SU-DHL-6 (cell line): ENCODE measurements around the gene MMRN2.

Experiments used
- H2AFZ ChIP-seq: fragments of 200-600 bp; sonication (generic); 2 replicates; pipeline ENCODE4 v1.6.1; 2014; ENCODE audit warnings: low read depth, mild to moderate bottlenecking, moderate library complexity, mixed read lengths, antibody characterized with exemption, low read length; ENCODE audit not compliant: severe bottlenecking
- H3F3A ChIP-seq: fragments of 200-600 bp; shearing (Covaris generic); 2 replicates; pipeline ENCODE4 v1.6.0; 2016; ENCODE audit warnings: antibody characterized with exemption, mild to moderate bottlenecking; ENCODE audit not compliant: insufficient read depth
- H3K27ac ChIP-seq: fragments of 200-600 bp; sonication (generic); 2 replicates; pipeline ENCODE4 v1.5.1; 2016; ENCODE audit warnings: low read depth, mild to moderate bottlenecking, low read length, moderate library complexity, mixed read lengths
- H3K27me3 ChIP-seq: fragments of 200-600 bp; sonication (generic), shearing (Covaris generic); 2 replicates; pipeline ENCODE4 v1.6.0; 2014; ENCODE audit warnings: mild to moderate bottlenecking, low read length
- H3K36me3 ChIP-seq: fragments of 200-600 bp; sonication (generic); 2 replicates; pipeline ENCODE4 v1.6.1; 2014; ENCODE audit warnings: mild to moderate bottlenecking, low read length, mixed read lengths
- H3K4me2 ChIP-seq: fragments of 300-600, 200-600 bp; shearing (Covaris generic), sonication (generic); 2 replicates; pipeline ENCODE4 v1.6.0; 2014; ENCODE audit warnings: low read length, low read depth, mild to moderate bottlenecking; ENCODE audit not compliant: poor library complexity, severe bottlenecking
- H3K4me3 ChIP-seq: fragments of 200-600 bp; sonication (generic); 2 replicates; pipeline ENCODE4 v1.5.1; 2014; ENCODE audit warnings: antibody characterized with exemption, low read length, mild to moderate bottlenecking, mixed read lengths; ENCODE audit not compliant: insufficient read depth, poor library complexity, severe bottlenecking
- H3K79me2 ChIP-seq: fragments of 200-600 bp; sonication (generic); 2 replicates; pipeline ENCODE4 v1.6.1; 2014; ENCODE audit warnings: mild to moderate bottlenecking, low read length, moderate library complexity; ENCODE audit not compliant: insufficient read depth
- H3K9ac ChIP-seq: fragments of 200-600 bp; sonication (generic); 2 replicates; pipeline ENCODE4 v1.7.0; 2014; ENCODE audit warnings: mild to moderate bottlenecking, low read length
- H3K9me2 ChIP-seq: fragments of 200-600 bp; sonication (generic); replicated peaks from 2 replicates; pipeline ENCODE4 v1.6.1; 2014; ENCODE audit warnings: low read length; ENCODE audit not compliant: insufficient read depth
- H3K9me3 ChIP-seq: fragments of 200-600 bp; sonication (generic); 2 replicates; pipeline ENCODE4 v1.6.1; 2014; ENCODE audit warnings: low read length, mixed read lengths; ENCODE audit not compliant: insufficient read depth
- H4K20me1 ChIP-seq: fragments of 200-600 bp; sonication (generic); 2 replicates; pipeline ENCODE4 v1.6.1; 2014; ENCODE audit warnings: low read depth, mild to moderate bottlenecking, antibody characterized with exemption, low read length, moderate library complexity, mixed read lengths
- EZH2phosphoT487 ChIP-seq: fragments of 200-600 bp; sonication (generic), shearing (Covaris generic); conservative IDR thresholded peaks from 2 replicates; pipeline ENCODE4 v1.6.1; 2018; ENCODE audit warnings: mild to moderate bottlenecking, antibody characterized with exemption, low read length, moderate library complexity, mixed read lengths
- TF ChIP-seq, protein P1 (sequence below): fragments of 200-600 bp; sonication (generic); IDR thresholded peaks from one replicate; pipeline ENCODE4 v1.5.1; 2017; ENCODE audit warnings: antibody characterized with exemption, mild to moderate bottlenecking, low read length, moderate library complexity; ENCODE audit not compliant: insufficient read depth, poor library complexity, severe bottlenecking

The MMRN2 gene

DNA sequence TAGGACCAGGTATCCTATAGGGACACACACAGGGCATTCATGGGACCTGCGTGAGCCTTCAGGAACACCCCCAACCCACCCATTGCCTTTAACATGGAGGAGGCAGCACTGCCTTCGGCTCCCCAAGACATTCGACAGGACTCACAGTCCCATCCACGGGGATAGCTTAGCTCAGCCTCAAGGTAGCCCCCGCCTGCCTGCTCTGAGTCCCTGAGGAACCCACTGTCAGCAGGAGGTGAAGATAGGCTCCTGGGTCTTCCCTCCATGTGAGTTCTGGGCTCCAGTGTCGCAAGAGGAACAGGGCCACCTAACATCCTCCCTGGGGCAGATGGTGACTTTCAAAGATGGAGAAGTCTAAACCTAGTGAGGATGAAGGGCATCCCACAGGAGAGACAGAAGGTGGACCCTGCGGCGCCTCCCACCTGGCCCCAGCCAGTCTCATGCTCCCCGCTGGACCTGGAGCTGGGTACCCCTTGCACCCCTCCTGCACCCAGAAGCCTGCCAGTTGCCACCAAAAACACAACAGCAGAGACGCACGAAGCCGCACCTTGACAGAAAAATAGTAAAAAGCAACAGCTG is 6.0 kb upstream of the MMRN2 start:
- Histone ChIP-seq H3K79me2 (no peaks in the 10 kb centered on the region), H3K36me3 (no peaks in the 10 kb centered on the region), H2AFZ (no peak overlapping the region), H4K20me1 (no peaks in the 10 kb centered on the region), H3K27ac (no peak overlapping the region), H3K4me3 (no peak overlapping the region), H3K9me3 (no peaks in the 10 kb centered on the region), H3K27me3 (no peaks in the 10 kb centered on the region), H3K4me2 (no peak overlapping the region), H3K9ac (no peak overlapping the region), H3F3A (no peaks in the 10 kb centered on the region), H3K9me2 (no peaks in the 10 kb centered on the region)
- TF ChIP-seq, protein P1, sequence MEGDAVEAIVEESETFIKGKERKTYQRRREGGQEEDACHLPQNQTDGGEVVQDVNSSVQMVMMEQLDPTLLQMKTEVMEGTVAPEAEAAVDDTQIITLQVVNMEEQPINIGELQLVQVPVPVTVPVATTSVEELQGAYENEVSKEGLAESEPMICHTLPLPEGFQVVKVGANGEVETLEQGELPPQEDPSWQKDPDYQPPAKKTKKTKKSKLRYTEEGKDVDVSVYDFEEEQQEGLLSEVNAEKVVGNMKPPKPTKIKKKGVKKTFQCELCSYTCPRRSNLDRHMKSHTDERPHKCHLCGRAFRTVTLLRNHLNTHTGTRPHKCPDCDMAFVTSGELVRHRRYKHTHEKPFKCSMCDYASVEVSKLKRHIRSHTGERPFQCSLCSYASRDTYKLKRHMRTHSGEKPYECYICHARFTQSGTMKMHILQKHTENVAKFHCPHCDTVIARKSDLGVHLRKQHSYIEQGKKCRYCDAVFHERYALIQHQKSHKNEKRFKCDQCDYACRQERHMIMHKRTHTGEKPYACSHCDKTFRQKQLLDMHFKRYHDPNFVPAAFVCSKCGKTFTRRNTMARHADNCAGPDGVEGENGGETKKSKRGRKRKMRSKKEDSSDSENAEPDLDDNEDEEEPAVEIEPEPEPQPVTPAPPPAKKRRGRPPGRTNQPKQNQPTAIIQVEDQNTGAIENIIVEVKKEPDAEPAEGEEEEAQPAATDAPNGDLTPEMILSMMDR = no peak
- TF ChIP-seq EZH2phosphoT487 = no peak

DNA sequence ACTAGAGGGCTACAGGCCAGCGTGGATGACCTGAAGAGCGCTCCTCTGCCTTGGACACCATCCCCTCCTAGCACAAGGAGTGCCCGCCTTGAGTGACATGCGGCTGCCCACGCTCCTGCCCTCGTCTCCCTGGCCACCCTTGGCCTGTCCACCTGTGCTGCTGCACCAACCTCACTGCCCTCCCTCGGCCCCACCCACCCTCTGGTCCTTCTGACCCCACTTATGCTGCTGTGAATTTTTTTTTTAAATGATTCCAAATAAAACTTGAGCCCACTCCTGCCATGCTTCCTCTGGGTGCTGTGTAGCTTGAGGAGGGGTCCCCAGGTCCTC is 5.5 kb upstream of the MMRN2 start:
- no peaks in the 10 kb centered on the region for H3K9me2 ChIP-seq
- H2AFZ ChIP-seq = no peak overlapping the region

DNA sequence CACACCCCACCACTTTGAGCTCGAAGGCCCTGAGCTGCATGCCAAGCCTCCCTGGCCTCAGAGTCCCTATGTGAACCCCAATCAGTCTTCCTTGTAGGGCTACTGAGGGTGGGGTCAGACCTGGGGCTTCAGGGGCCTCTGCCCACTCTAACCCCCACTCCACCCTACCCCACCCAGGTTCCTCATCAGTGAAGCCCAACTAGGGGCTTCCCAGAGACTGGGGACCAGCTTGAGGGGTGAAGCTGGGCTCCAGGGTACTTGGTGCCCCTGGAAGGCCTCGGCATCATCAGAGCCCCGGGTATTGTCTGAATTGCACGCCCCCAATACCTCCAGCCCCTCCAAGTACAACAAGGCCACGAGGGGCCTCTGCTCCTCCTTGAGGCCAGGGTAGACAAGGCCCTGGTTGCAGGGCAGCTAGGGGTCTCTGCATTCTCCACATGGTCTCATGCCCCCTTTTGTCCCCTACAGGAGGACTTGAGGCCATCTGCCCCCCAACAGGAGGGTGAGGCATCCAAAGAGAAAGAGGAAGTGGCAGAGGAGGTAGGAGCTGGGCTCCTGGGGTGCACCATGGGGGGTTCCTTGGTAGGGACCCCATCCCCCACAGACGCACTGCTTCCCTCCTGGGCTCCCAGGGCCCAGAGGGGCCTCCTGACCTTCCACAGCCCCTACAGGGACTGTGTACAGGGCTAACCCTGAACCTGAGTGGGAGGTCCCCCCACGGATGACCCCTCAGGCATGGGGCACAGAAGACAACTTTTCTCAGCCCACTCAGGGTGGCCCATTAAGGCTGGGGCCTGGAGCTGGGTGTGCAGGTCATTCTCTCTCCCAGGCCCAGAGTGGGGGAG is 4.9 kb upstream of the MMRN2 start:
- no peak overlapping the region for H2AFZ ChIP-seq
- H3K27ac ChIP-seq = no peak overlapping the region
- TF ChIP-seq EZH2phosphoT487 = no peak
- TF ChIP-seq, protein P1 = no peak
- no peaks in the 10 kb centered on the region for H3K9me3 ChIP-seq
- no peaks in the 10 kb centered on the region for H3K9me2 ChIP-seq
- no peak overlapping the region for H3K4me2 ChIP-seq
- no peaks in the 10 kb centered on the region for H3K79me2 ChIP-seq
- H3K27me3 ChIP-seq = no peaks in the 10 kb centered on the region
- H3K36me3 ChIP-seq = no peaks in the 10 kb centered on the region
- no peak overlapping the region for H3K9ac ChIP-seq
- no peak overlapping the region for H3K4me3 ChIP-seq
- H3F3A ChIP-seq = no peaks in the 10 kb centered on the region
- no peaks in the 10 kb centered on the region for H4K20me1 ChIP-seq

More for the DNA sequence above, 5.5 kb upstream of the MMRN2 start:
- Histone ChIP-seq H3K79me2 (no peaks in the 10 kb centered on the region), H3K4me3 (no peak overlapping the region), H3K36me3 (no peaks in the 10 kb centered on the region), H3F3A (no peaks in the 10 kb centered on the region), H3K9me3 (no peaks in the 10 kb centered on the region), H4K20me1 (no peaks in the 10 kb centered on the region), H3K27me3 (no peaks in the 10 kb centered on the region), H3K4me2 (no peak overlapping the region), H3K27ac (no peak overlapping the region), H3K9ac (no peak overlapping the region)
- TF ChIP-seq, protein P1 = no peak
- no peak for TF ChIP-seq EZH2phosphoT487
